Measurements from ENCODE around the gene BSDC1.
"Not testable (repeated sequence)": the region's sequence is repeated elsewhere in the genome, so short reads cannot be mapped to it uniquely, and the experiment has no call there.

GRCh38 chr1:32355778-32356177, 38.5 kb downstream of the BSDC1 start:
- TF ChIP-seq POLR2AphosphoS5 (IDR thresholded peaks at IDR 0.05; ENCODE audit: low read depth, low read length); POLR2A (IDR thresholded peaks at IDR 0.05; ENCODE audit: low read depth, low read length); TAF1 (IDR thresholded peaks at IDR 0.05; ENCODE audit: borderline replicate concordance, low read depth, low read length): not testable (repeated sequence)

Measured in GM12892 (cell line).